Right atrium auricular region (tissue), 2 donors: ENCODE data around the gene KRT17. TPM values are rescaled to one million over a fixed set of nuclear protein-coding genes. Genes with fewer than 3 reads are reported as not detected.
"Not testable (repeated sequence)": the region's sequence is repeated elsewhere in the genome, so short reads cannot be mapped to it uniquely, and the experiment has no call there.

ENCODE experiments used
- DNase-seq: peaks from one replicate; pipeline ENCODE4 v3.0.0-alpha.2; 2019; ENCODE audit warnings: low spot score
- H3K27ac ChIP-seq, 2 donors: fragments of 200-600 bp; sonication (generic); 1 replicate in 1 of 2; 2 replicates in 1 of 2; pipeline ENCODE4 v1.5.1; 2016 to 2019
- H3K27me3 ChIP-seq, 2 donors: fragments of 200-600 bp; sonication (generic); one replicate each; pipeline versions ENCODE4 v1.5.1 to v1.6.0; 2017 to 2019
- H3K36me3 ChIP-seq: fragments of 200-600 bp; sonication (generic); one replicate; pipeline ENCODE4 v1.5.1; 2016
- H3K4me1 ChIP-seq, 2 donors: fragments of 200-600 bp; sonication (generic); one replicate each; pipeline versions ENCODE4 v1.5.1 to v1.6.0; 2017 to 2019
- H3K4me3 ChIP-seq, 2 donors: fragments of 200-600 bp; sonication (generic); 1 replicate in 1 of 2; 2 replicates in 1 of 2; pipeline ENCODE4 v1.5.1; 2017 to 2019; ENCODE audit warnings: mild to moderate bottlenecking in 1 of 2, moderate library complexity in 1 of 2
- H3K9me3 ChIP-seq, 2 donors: fragments of 200-600 bp; sonication (generic); one replicate each; pipeline ENCODE4 v1.5.1; 2019
- CTCF ChIP-seq, 2 donors: fragments of 200-600 bp; sonication (generic); IDR thresholded peaks; one replicate each; pipeline ENCODE4 v1.5.1; 2019; ENCODE audit warnings: antibody characterized with exemption in 2 of 2
- total RNA-seq, 2 donors: library from RNA; depleted of rRNA; stranded (reverse); fragments of >200 nt; gene quantifications; one replicate each; pipeline ENCODE4 v1.1.0, GENCODE V29; 2016

The KRT17 gene
- total RNA-seq, 2 donors from 2014 or later, result not detected

GRCh38 chr17:41617136-41617535, 7.2 kb downstream of the KRT17 start:
- no peak overlapping the region for H3K4me3 ChIP-seq
- no peak overlapping the region for H3K27ac ChIP-seq
- H3K4me1 ChIP-seq, result no peaks in the 10 kb centered on the region
- H3K36me3 ChIP-seq, result no peaks in the 10 kb centered on the region
- no peaks in the 10 kb centered on the region for H3K27me3 ChIP-seq
- DNase-seq, result no peak
- H3K9me3 ChIP-seq, result no peaks in the 10 kb centered on the region
- no peak for TF ChIP-seq CTCF (IDR thresholded peaks at IDR 0.05)

DNA sequence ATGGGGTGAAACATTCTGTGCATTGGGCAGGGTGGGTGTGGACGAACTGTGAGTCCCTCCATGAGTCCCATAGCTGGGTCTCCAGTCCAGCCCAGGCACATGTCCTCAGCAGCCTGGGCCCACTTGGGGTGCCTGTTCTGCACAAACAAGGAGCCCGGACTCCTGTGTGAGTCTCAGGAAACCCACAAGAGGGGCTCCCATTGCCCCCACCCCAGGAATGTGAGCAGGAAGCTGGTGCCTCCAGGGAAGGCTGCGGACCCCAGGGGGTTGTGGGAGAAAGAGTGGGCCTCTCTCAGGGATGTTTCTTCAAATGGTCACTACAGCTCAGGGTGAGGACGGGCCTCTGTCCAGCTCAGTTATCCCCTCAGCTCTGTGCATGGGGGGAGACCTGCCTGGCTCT, 7.9 kb downstream of the KRT17 start:
- H3K4me3 ChIP-seq, H3K36me3 ChIP-seq, H3K4me1 ChIP-seq, H3K9me3 ChIP-seq, DNase-seq, H3K27ac ChIP-seq, H3K27me3 ChIP-seq: not testable (repeated sequence)

- Histone ChIP-seq H3K27me3 (no peaks in the 10 kb centered on the region), H3K4me1 (no peaks in the 10 kb centered on the region), H3K9me3 (no peaks in the 10 kb centered on the region), H3K27ac (no peak overlapping the region), H3K4me3 (no peak overlapping the region), H3K36me3 (no peaks in the 10 kb centered on the region)
- no peak for TF ChIP-seq CTCF (IDR thresholded peaks at IDR 0.05)
- DNase-seq, result no peak
Measured at GRCh38 chr17:41615454-41615853, 8.9 kb downstream of the KRT17 start.

DNA sequence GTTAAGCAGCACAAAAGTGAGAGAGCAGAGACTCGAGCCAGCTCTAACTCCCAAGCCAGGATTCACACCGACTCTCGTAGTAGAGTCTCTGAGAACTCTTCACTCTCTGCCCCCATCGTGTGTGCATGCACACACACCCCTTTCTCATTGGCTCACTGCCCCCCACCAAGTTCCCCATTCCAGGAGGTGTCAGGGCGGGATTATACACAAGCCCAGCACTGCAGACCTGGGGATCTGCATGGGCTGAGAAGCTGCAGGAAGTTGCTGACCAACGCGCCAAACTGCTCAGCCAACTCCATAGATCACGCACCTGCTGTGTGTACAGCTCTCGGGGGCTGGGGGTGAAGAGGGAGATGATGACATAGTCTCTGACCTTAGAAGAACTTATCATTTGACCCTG, 9.6 kb downstream of the KRT17 start:
- H3K4me1 ChIP-seq, H3K9me3 ChIP-seq, DNase-seq, H3K27me3 ChIP-seq, H3K36me3 ChIP-seq, H3K4me3 ChIP-seq, H3K27ac ChIP-seq: not testable (repeated sequence)

DNA sequence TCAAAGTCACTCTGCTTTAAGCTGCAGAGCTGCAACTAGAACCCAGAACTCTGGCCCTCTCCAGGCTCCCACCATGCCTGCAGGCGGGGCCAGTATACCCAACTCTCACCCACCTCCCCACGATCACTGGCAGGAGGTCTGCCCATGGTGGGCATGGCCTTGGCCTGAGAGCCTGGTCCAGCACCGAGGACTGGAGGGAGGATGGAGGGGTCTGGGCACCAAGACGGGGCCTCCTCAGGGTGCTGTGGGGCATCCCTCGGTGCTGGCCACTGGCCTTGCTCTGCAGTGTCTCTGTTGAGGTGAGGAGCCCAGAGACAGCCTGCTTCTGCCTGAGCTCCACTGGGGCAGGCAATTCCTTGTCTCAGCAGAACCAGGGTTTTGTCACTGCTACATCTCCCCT, 10.3 kb downstream of the KRT17 start:
- no peak for TF ChIP-seq CTCF (IDR thresholded peaks at IDR 0.05)
- Histone ChIP-seq H3K27me3 (no peaks in the 10 kb centered on the region), H3K4me1 (no peaks in the 10 kb centered on the region), H3K9me3 (no peaks in the 10 kb centered on the region), H3K36me3 (no peaks in the 10 kb centered on the region), H3K4me3 (no peak overlapping the region), H3K27ac (no peak overlapping the region)
- no peak for DNase-seq

DNA sequence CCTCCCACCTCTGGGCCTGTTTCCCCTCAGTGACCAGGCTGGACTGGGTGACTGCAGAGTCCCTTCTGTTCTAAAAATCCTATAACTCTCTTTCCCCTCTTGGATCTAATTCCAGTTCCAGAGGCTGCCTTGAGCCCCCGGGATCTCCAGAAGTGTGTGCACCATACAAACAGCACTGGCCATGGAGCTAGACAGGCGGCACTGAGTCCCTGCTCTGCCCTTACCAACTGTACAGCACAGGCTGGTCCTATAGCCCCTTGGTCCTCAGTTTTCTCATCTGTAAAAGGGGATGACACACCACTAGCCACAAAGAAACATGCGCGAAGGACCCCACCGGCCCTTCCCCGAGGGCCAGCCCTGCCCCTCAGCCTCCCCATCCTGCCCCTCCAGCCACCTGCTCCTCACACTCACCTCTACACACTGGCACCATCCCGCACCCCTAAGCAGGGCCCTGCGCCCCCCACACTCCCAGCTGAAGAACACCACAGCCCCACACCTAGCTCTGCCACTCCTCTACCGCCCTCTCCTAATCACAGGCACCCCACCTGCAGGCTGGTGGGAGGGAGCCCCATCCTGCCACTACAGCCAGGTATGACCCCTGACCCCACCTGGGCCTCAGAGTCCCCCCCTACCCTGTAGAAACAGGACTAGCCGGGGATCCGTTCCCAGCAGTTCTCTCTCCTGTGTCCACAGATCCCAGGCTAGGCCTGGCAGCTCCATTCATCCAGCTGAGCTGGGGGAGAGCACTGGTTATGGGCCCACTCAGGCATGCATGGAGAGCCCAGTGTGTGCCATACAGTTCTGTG, 10.9 kb downstream of the KRT17 start:
- H3K4me3 ChIP-seq, result no peak overlapping the region
- no peaks in the 10 kb centered on the region for H3K4me1 ChIP-seq
- no peaks in the 10 kb centered on the region for H3K36me3 ChIP-seq
- H3K27me3 ChIP-seq, result no peaks in the 10 kb centered on the region
- H3K9me3 ChIP-seq, result no peaks in the 10 kb centered on the region
- DNase-seq, result no peak
- no peak for TF ChIP-seq CTCF (IDR thresholded peaks at IDR 0.05)
- no peak overlapping the region for H3K27ac ChIP-seq

- H3K27ac ChIP-seq, H3K27me3 ChIP-seq, DNase-seq, H3K9me3 ChIP-seq, H3K4me1 ChIP-seq, H3K36me3 ChIP-seq, H3K4me3 ChIP-seq: not testable (repeated sequence)
Measured at GRCh38 chr17:41612376-41613160, 11.8 kb downstream of the KRT17 start, which contains the start of gene KRT16. Gene KRT16, minus strand, starts transcription at chr17:41612767. Its CDS starts 79 bp downstream, at chr17:41612688.
